Vagina (tissue), 2 donors: ENCODE results near the gene ABCB8.

Source experiments
- POLR2A ChIP-seq, 2 donors: fragments of 450-650 bp; IDR thresholded peaks; one replicate each; pipeline ENCODE4 v1.6.1; 2017; ENCODE audit warnings: antibody characterized with exemption in 2 of 2, mild to moderate bottlenecking in 2 of 2, moderate library complexity in 2 of 2
- POLR2AphosphoS5 ChIP-seq, 2 donors: sonication (generic); formaldehyde crosslinking; IDR thresholded peaks; one replicate each; pipeline ENCODE4 v1.9.0; 2017; ENCODE audit warnings: antibody characterized with exemption in 2 of 2, mild to moderate bottlenecking in 2 of 2, low read depth in 1 of 2; ENCODE audit not compliant: insufficient read depth in 1 of 2

DNA sequence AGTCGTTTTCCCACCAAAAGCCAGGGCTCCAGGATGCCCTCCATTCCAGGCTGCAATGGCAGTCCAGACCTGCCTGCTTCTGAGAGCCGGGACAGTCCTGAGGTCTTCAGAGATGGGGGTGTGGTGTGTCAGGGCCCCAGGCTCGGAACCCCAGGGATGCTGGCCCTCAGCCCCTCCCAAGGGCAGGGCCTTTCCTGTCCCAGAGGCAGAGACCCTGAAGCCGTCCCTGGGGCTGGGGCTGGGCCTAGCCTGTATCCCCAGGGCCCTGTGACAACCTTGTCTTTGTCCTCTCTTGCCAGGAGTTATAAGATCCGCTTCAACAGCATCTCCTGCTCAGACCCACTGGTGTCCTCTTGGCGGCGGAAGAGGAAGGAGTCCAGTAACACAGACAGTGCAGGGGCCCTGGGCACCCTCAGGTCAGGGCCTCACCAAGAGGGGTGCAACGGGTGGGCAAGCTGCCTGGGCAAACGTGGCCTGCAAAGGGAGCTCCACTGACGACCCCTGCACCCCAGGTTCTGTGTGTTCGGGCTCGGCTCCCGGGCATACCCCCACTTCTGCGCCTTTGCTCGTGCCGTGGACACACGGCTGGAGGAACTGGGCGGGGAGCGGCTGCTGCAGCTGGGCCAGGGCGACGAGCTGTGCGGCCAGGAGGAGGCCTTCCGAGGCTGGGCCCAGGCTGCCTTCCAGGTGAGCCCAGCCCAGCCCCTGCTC lies 21.5 kb upstream of the ABCB8 start:
- TF ChIP-seq POLR2AphosphoS5 (IDR thresholded peaks at IDR 0.05; ENCODE audit: insufficient read depth in 1 of 2, low read depth in 1 of 2) (no peak), POLR2A (IDR thresholded peaks at IDR 0.05) (no peak)
